ENCODE results near the gene RUFY3.

Gene RUFY3

DNA sequence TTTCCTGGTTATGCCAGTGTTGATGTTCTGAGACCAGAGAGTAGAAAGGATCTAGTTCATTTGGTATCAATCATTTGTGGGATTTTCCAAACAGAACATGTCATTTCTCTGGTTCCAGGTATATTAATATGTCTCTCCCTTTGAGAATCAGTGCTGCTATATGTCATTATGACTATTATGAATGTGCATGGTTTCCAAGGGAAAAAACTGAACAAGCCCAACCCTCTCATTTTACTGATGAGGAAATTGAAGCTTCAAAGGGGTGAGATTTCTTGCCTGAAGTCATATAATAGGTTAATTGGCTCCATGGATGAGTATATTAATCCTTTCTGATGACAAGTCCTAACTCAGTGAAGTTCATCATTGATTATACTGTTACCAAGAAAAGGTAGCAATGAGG is 31.9 kb downstream of the RUFY3 start:
- 0 out of 22 replicates have a peak, but pooled peaks cover 0 to under 1% (median 0%) of the 10 kb centered on the region in 11 experiments for H3K36me3 ChIP-seq

DNA sequence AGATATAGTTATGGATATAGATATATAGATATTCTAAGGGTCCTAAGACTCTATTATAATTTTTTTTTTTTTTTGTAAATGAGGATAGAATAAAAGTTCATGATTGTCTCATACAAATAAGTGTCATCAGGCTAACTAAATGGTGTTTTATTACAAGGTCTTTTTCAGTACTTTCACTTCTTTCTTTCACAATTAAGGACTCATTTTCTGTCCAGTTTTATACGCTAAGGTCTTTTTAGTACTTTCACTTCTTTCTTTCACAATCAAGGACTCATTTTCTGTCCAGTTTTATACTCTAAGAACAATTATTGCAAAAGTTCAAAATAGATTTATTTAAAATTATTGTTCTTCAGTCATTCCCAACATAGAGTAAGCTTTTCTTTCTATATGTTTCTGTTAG is 32.7 kb downstream of the RUFY3 start:
- H3K36me3 ChIP-seq = no peaks in the 10 kb centered on the region
- H3K27ac ChIP-seq = peak overlapping the region in 3 of 11 experiments; percentile 58 to 70 (median 66); a peak in 8 of 22 replicates
- no peak for TF ChIP-seq Cebpa-rat (IDR thresholded peaks at IDR 0.05)
- H3K9ac ChIP-seq = no peak overlapping the region; a peak in 1 of 22 replicates
- H3K9me3 ChIP-seq (replicated peaks in 1 of 11) = peaks cover 0 to 9% (median 0%) of the 10 kb centered on the region in 11 experiments; a peak in 2 of 22 replicates
- peaks cover 0 to 41% (median 4%) of the 10 kb centered on the region in 10 experiments; a peak in 10 of 20 replicates for H3K4me1 ChIP-seq
- no peaks in the 10 kb centered on the region for H3K27me3 ChIP-seq
- H3K4me2 ChIP-seq = peak overlapping the region in 5 of 11 experiments; percentile 48 to 85 (median 69); a peak in 8 of 22 replicates
- peaks cover 0 to 67% (median 0%) of the 10 kb centered on the region in 11 experiments; a peak in 3 of 22 replicates for H4K20me1 ChIP-seq
- H3K4me3 ChIP-seq = no peak overlapping the region; a peak in 1 of 20 replicates

More for the DNA sequence above, 31.9 kb downstream of the RUFY3 start:
- H3K27me3 ChIP-seq = no peaks in the 10 kb centered on the region
- H3K9me3 ChIP-seq (replicated peaks in 1 of 11) = peaks cover 0 to 9% (median 0%) of the 10 kb centered on the region in 11 experiments; a peak in 2 of 22 replicates
- peak overlapping the region in 5 of 11 experiments; percentile 11 to 85 (median 63); a peak in 6 of 22 replicates for H3K4me2 ChIP-seq
- H3K27ac ChIP-seq = peak overlapping the region in 2 of 11 experiments; percentile 12 to 52; a peak in 3 of 22 replicates
- no peak overlapping the region for H3K9ac ChIP-seq
- H3K4me1 ChIP-seq = peaks cover 0 to 41% (median 4%) of the 10 kb centered on the region in 10 experiments; a peak in 10 of 20 replicates
- H3K4me3 ChIP-seq = no peak overlapping the region
- TF ChIP-seq Cebpa-rat (IDR thresholded peaks at IDR 0.05) = no peak
- H4K20me1 ChIP-seq = peaks cover 0 to 63% (median 0%) of the 10 kb centered on the region in 11 experiments; a peak in 3 of 22 replicates

- Histone ChIP-seq H3K27ac (peak overlapping the region in 3 of 11 experiments; percentile 58 to 70 (median 66); a peak in 9 of 22 replicates), H3K4me3 (no peak overlapping the region; a peak in 1 of 20 replicates)
These were observed 33.4 kb downstream of the RUFY3 start for GRCh38 chr4:70754990-70755688.

DNA sequence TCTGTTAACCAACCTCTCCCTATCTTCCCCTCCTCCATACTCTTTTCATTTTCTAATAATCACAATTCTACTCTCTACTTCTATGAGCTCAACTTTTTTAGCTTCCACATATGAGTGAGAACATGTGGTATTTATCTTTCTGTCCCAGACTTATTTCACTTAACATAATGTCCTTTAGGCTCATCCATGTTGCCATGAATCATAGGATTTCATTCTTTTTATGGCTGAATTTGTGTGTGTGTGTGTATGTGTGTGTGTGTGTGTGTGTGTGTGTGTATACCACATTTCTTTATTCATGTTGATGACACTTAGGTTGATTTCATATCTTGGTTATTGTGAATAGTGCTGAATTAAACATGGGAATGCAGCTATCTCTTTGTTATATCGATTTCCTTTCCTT is 37.4 kb downstream of the RUFY3 start:
- no peak overlapping the region for H3K9ac ChIP-seq
- H3K4me1 ChIP-seq = peaks cover 0 to 16% (median 2%) of the 10 kb centered on the region in 10 experiments; a peak in 10 of 20 replicates
- H3K4me2 ChIP-seq = no peak overlapping the region
- H4K20me1 ChIP-seq = peaks cover 0 to 67% (median 0%) of the 10 kb centered on the region in 11 experiments; a peak in 3 of 22 replicates
- peaks cover 2 to 12% (median 7%) of the 10 kb centered on the region in 11 experiments; a peak in 14 of 22 replicates for H3K9me3 ChIP-seq (replicated peaks in 1 of 11)
- H3K36me3 ChIP-seq = peaks cover 10 to 23% (median 17%) of the 10 kb centered on the region in 11 experiments; a peak in 20 of 22 replicates
- no peak overlapping the region for H3K27ac ChIP-seq
- H3K4me3 ChIP-seq = no peak overlapping the region
- H3K27me3 ChIP-seq = no peaks in the 10 kb centered on the region
- TF ChIP-seq Cebpa-rat (IDR thresholded peaks at IDR 0.05) = no peak

More at GRCh38 chr4:70754990-70755688, 33.4 kb downstream of the RUFY3 start:
- no peak for TF ChIP-seq Cebpa-rat (IDR thresholded peaks at IDR 0.05)
- Histone ChIP-seq H3K9ac (peak overlapping the region in 1 of 11 experiments; percentile 16; a peak in 1 of 22 replicates), H3K36me3 (no peaks in the 10 kb centered on the region), H3K4me2 (peak overlapping the region in 5 of 11 experiments; percentile 33 to 85 (median 69); a peak in 10 of 22 replicates), H3K4me1 (peaks cover 0 to 41% (median 4%) of the 10 kb centered on the region in 10 experiments; a peak in 10 of 20 replicates), H4K20me1 (peaks cover 0 to 66% (median 0%) of the 10 kb centered on the region in 11 experiments; a peak in 3 of 22 replicates), H3K27me3 (no peaks in the 10 kb centered on the region), H3K9me3 (replicated peaks in 1 of 11) (peaks cover 0 to 9% (median 0%) of the 10 kb centered on the region in 11 experiments; a peak in 2 of 22 replicates)

- Histone ChIP-seq H3K36me3 (peaks cover 15 to 28% (median 22%) of the 10 kb centered on the region in 11 experiments), H3K4me2 (no peak overlapping the region), H3K27ac (no peak overlapping the region), H3K4me1 (peaks cover 0 to 12% (median 2%) of the 10 kb centered on the region in 10 experiments; a peak in 9 of 20 replicates), H3K9me3 (replicated peaks in 1 of 11) (peaks cover 7 to 17% (median 12%) of the 10 kb centered on the region in 11 experiments; a peak in 20 of 22 replicates), H3K27me3 (no peaks in the 10 kb centered on the region), H4K20me1 (peaks cover 0 to 65% (median 0%) of the 10 kb centered on the region in 11 experiments; a peak in 3 of 22 replicates), H3K4me3 (no peak overlapping the region), H3K9ac (no peak overlapping the region)
- TF ChIP-seq Cebpa-rat (IDR thresholded peaks at IDR 0.05) = no peak
These were observed 37.9 kb downstream of the RUFY3 start for GRCh38 chr4:70759627-70760026.

DNA sequence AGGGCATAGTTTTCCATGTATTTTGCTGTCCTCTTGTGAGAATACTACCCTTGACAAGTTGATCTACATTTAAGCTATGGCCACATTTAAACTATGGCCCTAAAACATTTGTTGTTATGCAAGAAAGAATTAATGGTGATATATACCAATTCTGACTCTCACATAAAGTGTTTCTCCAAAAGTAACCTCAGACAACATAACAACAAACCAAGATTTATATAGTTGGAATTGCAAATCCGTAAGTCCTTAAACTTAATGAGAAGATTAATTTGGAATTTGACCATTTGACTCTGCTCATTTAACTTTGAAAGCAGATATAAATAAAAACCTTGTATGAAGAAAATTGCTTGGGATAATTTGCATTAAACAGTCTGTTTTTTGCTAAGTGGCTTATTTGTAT is 38.9 kb downstream of the RUFY3 start:
- Histone ChIP-seq H3K27me3 (no peaks in the 10 kb centered on the region), H3K9me3 (replicated peaks in 1 of 11) (peaks cover 10 to 22% (median 16%) of the 10 kb centered on the region in 11 experiments; a peak in 20 of 22 replicates), H3K9ac (no peak overlapping the region), H3K36me3 (peaks cover 22 to 39% (median 32%) of the 10 kb centered on the region in 11 experiments), H3K4me3 (no peak overlapping the region), H3K4me2 (no peak overlapping the region), H4K20me1 (peaks cover 0 to 56% (median 0%) of the 10 kb centered on the region in 11 experiments; a peak in 3 of 22 replicates), H3K27ac (no peak overlapping the region), H3K4me1 (peaks cover 0 to 2% (median 0%) of the 10 kb centered on the region in 10 experiments; a peak in 1 of 20 replicates)
- no peak for TF ChIP-seq Cebpa-rat (IDR thresholded peaks at IDR 0.05)

- Histone ChIP-seq H3K27ac (no peak overlapping the region), H4K20me1 (peaks cover 0 to 50% (median 0%) of the 10 kb centered on the region in 11 experiments; a peak in 3 of 22 replicates), H3K9ac (no peak overlapping the region), H3K4me2 (no peak overlapping the region), H3K9me3 (replicated peaks in 1 of 11) (peaks cover 10 to 21% (median 16%) of the 10 kb centered on the region in 11 experiments; a peak in 19 of 22 replicates), H3K27me3 (no peaks in the 10 kb centered on the region), H3K36me3 (peaks cover 23 to 46% (median 39%) of the 10 kb centered on the region in 11 experiments), H3K4me1 (no peaks in the 10 kb centered on the region), H3K4me3 (no peak overlapping the region)
- TF ChIP-seq Cebpa-rat (IDR thresholded peaks at IDR 0.05) = no peak
These were observed 39.6 kb downstream of the RUFY3 start for GRCh38 chr4:70761276-70761816.

- H3K9me3 ChIP-seq (replicated peaks in 1 of 11) = peaks cover 10 to 21% (median 16%) of the 10 kb centered on the region in 11 experiments; a peak in 19 of 22 replicates
- no peaks in the 10 kb centered on the region for H3K4me1 ChIP-seq
- no peak overlapping the region for H3K9ac ChIP-seq
- no peaks in the 10 kb centered on the region for H3K27me3 ChIP-seq
- no peak overlapping the region for H3K4me2 ChIP-seq
- no peak overlapping the region for H3K4me3 ChIP-seq
- H3K27ac ChIP-seq = no peak overlapping the region
- no peak for TF ChIP-seq Cebpa-rat (IDR thresholded peaks at IDR 0.05)
- peaks cover 55 to 85% (median 63%) of the 10 kb centered on the region in 11 experiments for H3K36me3 ChIP-seq
- peaks cover 0 to 19% (median 0%) of the 10 kb centered on the region in 11 experiments; a peak in 3 of 22 replicates for H4K20me1 ChIP-seq
These were observed 43.6 kb downstream of the RUFY3 start for GRCh38 chr4:70765368-70765767.

Data from BLaER1 treated with 17β-estradiol and CSF1 and Interleukin-3, amounts not matched to agents 10 nM and 100 nM (cell line).